Neural progenitor cell (in vitro differentiated cells): ENCODE results near the gene OLR1. TPM values are rescaled to one million over a fixed set of nuclear protein-coding genes. Genes with fewer than 3 reads are reported as not detected.

ENCODE experiments used
- DNase-seq: peaks from one replicate; pipeline ENCODE4 v3.0.0-alpha.2; 2016; ENCODE audit warnings: low spot score
- H2AFZ ChIP-seq: fragments of 200-600 bp; sonication (generic); replicated peaks from 2 replicates; pipeline ENCODE4 v1.6.1; 2016; ENCODE audit warnings: antibody characterized with exemption
- H3F3A ChIP-seq: fragments of 200-600 bp; sonication (generic); 2 replicates; pipeline ENCODE4 v1.6.1; 2016; ENCODE audit warnings: antibody characterized with exemption, low read depth
- H3K27ac ChIP-seq: fragments of 200-600 bp; sonication (generic); 2 replicates; pipeline ENCODE4 v1.5.1; 2016; ENCODE audit warnings: mild to moderate bottlenecking
- H3K27me3 ChIP-seq: fragments of 200-600 bp; sonication (generic); 2 replicates; pipeline ENCODE4 v1.6.1; 2016; ENCODE audit warnings: mild to moderate bottlenecking, moderate library complexity
- H3K36me3 ChIP-seq: fragments of 200-600 bp; sonication (generic); 2 replicates; pipeline ENCODE4 v1.5.1; 2016
- H3K4me1 ChIP-seq: fragments of 200-600 bp; sonication (generic); 2 replicates; pipeline ENCODE4 v1.6.1; 2016; ENCODE audit warnings: mixed run types
- H3K4me2 ChIP-seq: fragments of 200-600 bp; sonication (generic); 2 replicates; pipeline ENCODE4 v1.6.1; 2016
- H3K4me3 ChIP-seq: fragments of 200-600 bp; sonication (generic); 2 replicates; pipeline ENCODE4 v1.5.1; 2016
- H3K79me2 ChIP-seq: fragments of 200-600 bp; sonication (generic); 2 replicates; pipeline ENCODE4 v1.6.1; 2016; ENCODE audit warnings: low read depth
- H3K9ac ChIP-seq: fragments of 200-600 bp; sonication (generic); 2 replicates; pipeline ENCODE4 v1.6.1; 2016
- H3K9me3 ChIP-seq: fragments of 200-600 bp; sonication (generic); 2 replicates; pipeline ENCODE4 v1.5.1; 2016; ENCODE audit warnings: low read depth
- H4K20me1 ChIP-seq: fragments of 200-600 bp; sonication (generic); 2 replicates; pipeline ENCODE4 v1.6.1; 2016; ENCODE audit warnings: low read depth
- H3K27ac Mint-ChIP-seq: 3 replicates; pipeline ENCODE4 v1.8.0; 2021; ENCODE audit warnings: mixed read lengths
- H3K27me3 Mint-ChIP-seq: 2 replicates; pipeline ENCODE4 v1.8.0; 2022; ENCODE audit warnings: low read depth, mild to moderate bottlenecking, inconsistent platforms, moderate library complexity, mixed read lengths; ENCODE audit not compliant: insufficient read depth
- H3K36me3 Mint-ChIP-seq: 3 replicates; pipeline ENCODE4 v1.8.0; 2021; ENCODE audit warnings: mixed read lengths
- H3K4me1 Mint-ChIP-seq: 3 replicates; pipeline ENCODE4 v1.8.0; 2021; ENCODE audit warnings: mixed read lengths
- H3K4me3 Mint-ChIP-seq: 3 replicates; pipeline ENCODE4 v1.8.0; 2021; ENCODE audit warnings: mild to moderate bottlenecking, moderate library complexity, mixed read lengths
- H3K9me3 Mint-ChIP-seq: 3 replicates; pipeline ENCODE4 v1.8.0; 2020; ENCODE audit warnings: mixed read lengths
- EZH2 ChIP-seq: fragments of 200-600 bp; sonication (generic); IDR thresholded peaks from 2 replicates; pipeline ENCODE4 v1.6.1; 2017; ENCODE audit warnings: antibody characterized with exemption, mild to moderate bottlenecking, moderate library complexity
- EZH2phosphoT487 ChIP-seq: fragments of 200-600 bp; sonication (generic); IDR thresholded peaks from 2 replicates; pipeline ENCODE4 v1.6.1; 2017; ENCODE audit warnings: antibody characterized with exemption
- total RNA-seq: library from RNA; depleted of rRNA; stranded (reverse); fragments of >200 nt; gene quantifications from 2 replicates; pipeline ENCODE4 v1.2.3, GENCODE V29; 2015; ENCODE audit warnings: low replicate concordance
- TF ChIP-seq, protein P1 (sequence below): fragments of 200-600 bp; sonication (generic); IDR thresholded peaks from 2 replicates; pipeline ENCODE4 v1.5.1; 2017; ENCODE audit warnings: antibody characterized with exemption, mild to moderate bottlenecking

The OLR1 gene
- total RNA-seq, 1 donor from 2014 or later = not detected

DNA sequence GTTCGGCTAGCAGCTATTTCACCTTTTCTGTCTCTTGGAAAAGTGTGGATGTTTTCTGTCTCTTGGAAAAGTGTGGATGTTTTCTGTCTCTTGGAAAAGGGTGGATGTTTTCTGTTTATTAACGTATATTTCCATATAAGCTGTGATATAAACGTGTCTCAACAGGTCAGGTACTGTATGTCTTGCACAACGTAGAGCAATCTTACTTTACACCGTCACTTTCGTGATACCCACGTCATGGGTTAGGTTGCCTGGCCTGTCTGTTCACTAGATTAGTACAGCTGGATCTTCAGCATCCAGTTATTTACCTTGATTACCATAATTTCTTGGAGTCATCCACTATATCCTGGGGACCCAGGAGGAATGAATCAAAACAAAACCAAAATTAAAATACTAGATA is 56.0 kb downstream of the OLR1 start:
- Mint-ChIP-seq H3K36me3 (no peaks in the 10 kb centered on the region), H3K27ac (no peak overlapping the region), H3K4me1 (no peaks in the 10 kb centered on the region), H3K4me3 (no peak overlapping the region), H3K9me3 (peaks cover 4% of the 10 kb centered on the region), H3K27me3 (peaks cover 2% of the 10 kb centered on the region)
- Histone ChIP-seq H3K4me3 (no peak overlapping the region), H3K36me3 (no peaks in the 10 kb centered on the region), H3K9ac (no peak overlapping the region), H3K27me3 (no peaks in the 10 kb centered on the region), H3K27ac (no peak overlapping the region), H3K79me2 (no peaks in the 10 kb centered on the region), H3K4me1 (no peaks in the 10 kb centered on the region), H3F3A (no peaks in the 10 kb centered on the region), H4K20me1 (no peaks in the 10 kb centered on the region), H3K4me2 (no peak overlapping the region), H3K9me3 (no peaks in the 10 kb centered on the region), H2AFZ (no peak overlapping the region)
- TF ChIP-seq, protein P1, sequence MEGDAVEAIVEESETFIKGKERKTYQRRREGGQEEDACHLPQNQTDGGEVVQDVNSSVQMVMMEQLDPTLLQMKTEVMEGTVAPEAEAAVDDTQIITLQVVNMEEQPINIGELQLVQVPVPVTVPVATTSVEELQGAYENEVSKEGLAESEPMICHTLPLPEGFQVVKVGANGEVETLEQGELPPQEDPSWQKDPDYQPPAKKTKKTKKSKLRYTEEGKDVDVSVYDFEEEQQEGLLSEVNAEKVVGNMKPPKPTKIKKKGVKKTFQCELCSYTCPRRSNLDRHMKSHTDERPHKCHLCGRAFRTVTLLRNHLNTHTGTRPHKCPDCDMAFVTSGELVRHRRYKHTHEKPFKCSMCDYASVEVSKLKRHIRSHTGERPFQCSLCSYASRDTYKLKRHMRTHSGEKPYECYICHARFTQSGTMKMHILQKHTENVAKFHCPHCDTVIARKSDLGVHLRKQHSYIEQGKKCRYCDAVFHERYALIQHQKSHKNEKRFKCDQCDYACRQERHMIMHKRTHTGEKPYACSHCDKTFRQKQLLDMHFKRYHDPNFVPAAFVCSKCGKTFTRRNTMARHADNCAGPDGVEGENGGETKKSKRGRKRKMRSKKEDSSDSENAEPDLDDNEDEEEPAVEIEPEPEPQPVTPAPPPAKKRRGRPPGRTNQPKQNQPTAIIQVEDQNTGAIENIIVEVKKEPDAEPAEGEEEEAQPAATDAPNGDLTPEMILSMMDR = no peak
- TF ChIP-seq EZH2phosphoT487 (no peak), EZH2 (no peak)
- no peak for DNase-seq

DNA sequence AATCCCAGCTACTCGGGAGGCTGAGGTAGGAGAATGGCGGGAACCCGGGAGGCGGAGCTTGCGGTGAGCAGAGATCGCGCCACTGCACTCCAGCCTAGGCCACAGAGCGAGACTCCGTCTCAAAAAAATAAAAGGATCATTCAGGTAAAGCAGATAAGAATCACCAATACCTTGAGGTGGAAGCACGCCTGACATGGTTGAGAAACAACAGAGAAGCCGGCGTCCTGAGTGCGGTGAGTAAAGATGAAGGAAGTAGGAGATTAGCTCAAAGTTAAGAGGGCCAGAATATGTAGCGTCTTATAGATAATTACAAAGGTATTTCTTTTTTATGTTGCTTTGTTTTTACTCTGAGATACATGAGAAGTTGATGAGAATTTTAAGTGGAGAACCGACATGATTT is 56.6 kb downstream of the OLR1 start:
- Mint-ChIP-seq H3K4me1 (no peaks in the 10 kb centered on the region), H3K9me3 (peaks cover 6% of the 10 kb centered on the region), H3K36me3 (no peaks in the 10 kb centered on the region), H3K27me3 (peaks cover 2% of the 10 kb centered on the region), H3K4me3 (no peak overlapping the region), H3K27ac (no peak overlapping the region)
- DNase-seq = no peak
- Histone ChIP-seq H3K4me3 (no peak overlapping the region), H3K4me2 (no peak overlapping the region), H2AFZ (no peak overlapping the region), H3K9me3 (no peaks in the 10 kb centered on the region), H3K4me1 (no peaks in the 10 kb centered on the region), H3K27ac (no peak overlapping the region), H3K79me2 (no peaks in the 10 kb centered on the region), H3K27me3 (no peaks in the 10 kb centered on the region), H4K20me1 (no peaks in the 10 kb centered on the region), H3F3A (no peaks in the 10 kb centered on the region), H3K9ac (no peak overlapping the region), H3K36me3 (no peaks in the 10 kb centered on the region)
- no peak for TF ChIP-seq EZH2phosphoT487

DNA sequence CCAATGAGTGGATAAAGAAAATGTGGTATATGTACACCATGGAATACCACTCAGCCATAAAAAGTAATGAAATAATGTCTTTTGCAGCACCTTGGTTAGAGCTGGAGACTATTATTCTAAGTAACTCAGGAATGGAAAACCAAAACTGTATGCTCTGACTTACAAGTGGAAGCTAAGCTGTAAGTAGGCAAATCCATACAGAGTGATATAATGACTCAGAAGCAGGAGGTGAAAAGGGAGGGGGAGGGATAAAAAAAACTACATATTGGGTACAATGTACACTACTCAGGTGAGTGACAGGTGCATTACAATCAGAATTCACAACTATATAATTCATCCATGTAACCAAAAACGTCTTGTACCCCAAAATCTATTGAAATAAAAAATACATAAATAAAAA is 58.0 kb downstream of the OLR1 start:
- H3K27me3 Mint-ChIP-seq = peaks cover 2% of the 10 kb centered on the region

DNA sequence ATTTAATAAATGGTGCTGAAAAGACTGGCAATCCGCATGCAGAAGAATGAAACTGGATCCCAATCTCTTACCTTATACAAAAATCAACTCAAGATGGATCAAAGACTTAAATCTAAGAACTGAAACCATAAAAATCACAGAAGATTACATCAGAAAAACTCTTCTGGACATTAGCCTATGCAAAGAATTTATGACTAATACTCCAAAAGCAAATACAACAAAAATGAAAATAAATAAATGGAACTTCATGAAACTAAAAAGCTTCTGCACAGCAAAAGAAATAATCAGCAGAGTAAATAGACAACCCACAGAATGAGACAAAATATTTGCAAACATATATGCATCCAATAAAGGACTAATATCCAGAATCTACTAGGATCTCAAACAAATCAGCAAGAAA is 58.9 kb downstream of the OLR1 start:
- Mint-ChIP-seq H3K4me3 (no peak overlapping the region), H3K9me3 (peaks cover 6% of the 10 kb centered on the region), H3K27ac (no peak overlapping the region), H3K27me3 (peaks cover 2% of the 10 kb centered on the region), H3K4me1 (no peaks in the 10 kb centered on the region), H3K36me3 (no peaks in the 10 kb centered on the region)
- H2AFZ ChIP-seq = no peak overlapping the region
- no peak overlapping the region for H3K27ac ChIP-seq
- H3K9me3 ChIP-seq = no peaks in the 10 kb centered on the region
- no peak for DNase-seq
- no peak overlapping the region for H3K4me2 ChIP-seq
- no peaks in the 10 kb centered on the region for H3K4me1 ChIP-seq
- no peaks in the 10 kb centered on the region for H3K36me3 ChIP-seq
- no peaks in the 10 kb centered on the region for H3K79me2 ChIP-seq
- H4K20me1 ChIP-seq = no peaks in the 10 kb centered on the region
- no peaks in the 10 kb centered on the region for H3K27me3 ChIP-seq
- TF ChIP-seq EZH2phosphoT487 (no peak), EZH2 (no peak)
- TF ChIP-seq, protein P1 = no peak
- H3F3A ChIP-seq = no peaks in the 10 kb centered on the region
- no peak overlapping the region for H3K4me3 ChIP-seq
- no peak overlapping the region for H3K9ac ChIP-seq

More for the DNA sequence above, 58.0 kb downstream of the OLR1 start:
- DNase-seq = no peak
- H3K36me3 Mint-ChIP-seq = no peaks in the 10 kb centered on the region
- Histone ChIP-seq H3K36me3 (no peaks in the 10 kb centered on the region), H3K9me3 (no peaks in the 10 kb centered on the region), H4K20me1 (no peaks in the 10 kb centered on the region), H3K4me3 (no peak overlapping the region), H3F3A (no peaks in the 10 kb centered on the region), H3K27me3 (no peaks in the 10 kb centered on the region), H3K4me1 (no peaks in the 10 kb centered on the region), H3K4me2 (no peak overlapping the region), H2AFZ (no peak overlapping the region), H3K9ac (no peak overlapping the region), H3K27ac (no peak overlapping the region), H3K79me2 (no peaks in the 10 kb centered on the region)
- no peaks in the 10 kb centered on the region for H3K4me1 Mint-ChIP-seq
- H3K27ac Mint-ChIP-seq = no peak overlapping the region
- no peak overlapping the region for H3K4me3 Mint-ChIP-seq
- peaks cover 6% of the 10 kb centered on the region for H3K9me3 Mint-ChIP-seq
- TF ChIP-seq EZH2 (no peak), EZH2phosphoT487 (no peak)
- TF ChIP-seq, protein P1 = no peak
